GM12801 (cell line): Measurements from ENCODE around the gene FBXL16.

Experiments
- CTCF ChIP-seq: IDR thresholded peaks from one replicate; pipeline ENCODE4 v1.5.1; 2011; ENCODE audit warnings: control low read depth; ENCODE audit not compliant: insufficient read length; ENCODE audit errors: extremely low read depth

FBXL16 gene

DNA sequence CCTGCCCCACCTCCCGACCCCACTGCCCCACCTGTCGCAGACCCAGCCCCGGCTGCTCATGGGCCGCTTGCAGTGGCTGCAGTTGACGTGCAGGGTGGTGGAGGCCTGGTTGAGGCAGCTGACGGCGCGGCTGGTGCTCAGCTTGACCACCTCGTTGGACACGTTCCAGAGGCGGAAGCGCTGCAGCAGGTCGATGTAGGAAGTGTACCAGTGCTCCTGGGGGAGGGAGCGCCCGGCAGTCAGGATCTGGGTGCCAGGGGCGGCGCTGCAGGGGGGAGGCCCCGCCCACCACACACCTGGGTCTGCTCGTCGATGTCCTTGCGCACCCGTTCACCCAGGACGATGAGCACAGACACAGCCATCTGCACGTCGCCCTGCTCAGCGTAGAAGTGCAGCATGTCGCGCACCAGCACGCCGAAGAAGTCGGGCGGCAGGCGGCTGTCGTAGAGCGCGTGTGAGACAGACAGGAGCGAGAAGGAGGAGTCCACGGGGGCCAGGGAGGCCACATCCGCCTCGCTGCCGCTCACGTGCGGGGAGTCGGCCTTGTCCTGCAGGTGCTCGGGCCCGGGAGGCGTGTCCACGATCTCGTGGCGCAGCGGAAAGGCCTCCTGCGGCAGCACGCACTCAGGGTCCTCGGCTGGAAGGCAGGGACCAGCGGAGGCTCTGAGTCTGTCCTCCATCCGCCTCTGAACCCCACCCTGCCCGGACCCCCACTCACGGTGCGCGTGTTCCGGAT is 20.5 kb downstream of the FBXL16 start:
- TF ChIP-seq CTCF: no peak

DNA sequence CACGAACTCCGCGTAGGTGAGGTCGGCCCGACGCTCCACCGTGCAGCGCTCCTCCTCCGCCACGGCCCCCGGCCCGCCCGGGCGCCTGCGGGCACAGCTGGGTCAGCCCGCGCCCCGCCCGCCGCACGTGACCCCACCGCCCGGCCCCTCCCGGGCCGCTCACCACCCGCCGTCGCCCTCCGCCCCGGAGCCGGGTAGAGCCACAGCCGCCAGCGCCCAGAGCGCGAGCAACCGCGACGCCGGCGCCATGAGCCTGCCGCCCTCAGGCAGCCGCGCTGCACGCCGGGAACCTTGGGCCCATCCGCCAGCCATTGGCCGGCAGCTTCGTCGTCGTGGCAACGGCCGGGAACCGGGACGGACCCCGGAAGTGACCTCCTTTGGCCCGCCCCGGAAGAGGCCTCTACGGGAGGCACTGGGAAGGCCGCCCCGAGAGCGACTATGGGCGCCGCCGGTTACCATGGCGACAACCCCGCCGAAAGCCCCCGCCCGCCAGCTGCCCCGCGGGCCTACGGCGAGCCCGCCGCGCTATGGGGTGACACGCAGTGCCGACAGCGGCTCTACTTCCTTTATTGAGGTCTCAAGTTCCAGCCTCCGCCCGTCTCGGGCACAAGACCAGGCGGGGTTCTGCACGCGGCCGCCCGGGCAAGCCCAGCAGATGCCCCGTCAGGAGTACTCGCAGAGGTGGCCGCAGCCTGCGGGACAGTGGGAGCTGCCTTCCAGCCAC is 21.4 kb downstream of the FBXL16 start, which contains the start of gene JMJD8:
JMJD8 (minus strand) TSS at position 264 of the 724 bp plus-strand sequence; CDS start at position 249, 15 bp downstream.
- no peak for TF ChIP-seq CTCF

- no peak for TF ChIP-seq CTCF
Measured at GRCh38 chr16:683396-684070, 22.1 kb downstream of the FBXL16 start.

- TF ChIP-seq CTCF: no peak
Measured at GRCh38 chr16:682493-683395, 22.9 kb downstream of the FBXL16 start.

DNA sequence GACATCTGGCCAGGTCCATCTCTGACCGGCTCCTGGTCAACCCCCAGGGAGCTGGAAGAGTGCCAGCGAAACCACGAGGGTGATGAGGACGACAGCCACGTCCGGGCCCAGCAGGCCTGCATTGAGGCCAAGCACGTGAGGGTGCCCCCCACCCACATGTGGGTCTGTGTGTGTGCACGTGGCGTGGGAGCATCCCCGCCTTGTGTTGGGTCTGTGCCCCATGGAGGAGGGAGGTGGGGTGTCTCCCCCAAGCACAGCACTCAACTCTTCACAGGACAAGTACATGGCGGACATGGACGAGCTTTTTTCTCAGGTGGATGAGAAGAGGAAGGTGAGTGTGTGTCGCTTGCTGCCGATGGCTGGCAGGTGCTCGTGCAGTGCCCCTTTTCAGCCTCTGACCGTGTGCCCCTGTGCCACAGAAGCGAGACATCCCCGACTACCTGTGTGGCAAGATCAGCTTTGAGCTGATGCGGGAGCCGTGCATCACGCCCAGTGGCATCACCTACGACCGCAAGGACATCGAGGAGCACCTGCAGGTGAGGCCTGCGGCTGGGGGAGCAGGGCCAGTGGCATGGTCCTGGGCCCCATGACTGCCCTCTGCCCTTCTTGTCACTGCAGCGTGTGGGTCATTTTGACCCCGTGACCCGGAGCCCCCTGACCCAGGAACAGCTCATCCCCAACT is 23.7 kb downstream of the FBXL16 start:
- TF ChIP-seq CTCF: no peak

- no peak for TF ChIP-seq CTCF
Measured at GRCh38 chr16:680967-681745, 24.4 kb downstream of the FBXL16 start.
